Activated CD4-positive, CD25-positive, alpha-beta regulatory T cell treated with anti-CD3 and anti-CD28 coated beads, Interleukin-2, amount 50 U/mL, for 24 hours (primary cell): ENCODE measurements around the gene FGFR4.
A peak's percentile ranks its signal among the peaks of the same experiment; 100 is the strongest.

Experiments
- ATAC-seq, 2 donors: fragments of 150-1000 bp; cut with Tn5 transposase; one replicate each; pipeline ENCODE4 v1.10.0; 2021; ENCODE audit warnings: mild to moderate bottlenecking in 1 of 2, moderate library complexity in 1 of 2

Gene FGFR4

GRCh38 chr5:177103523-177104253 is 17.0 kb downstream of the FGFR4 start:
- no peak for ATAC-seq

GRCh38 chr5:177105691-177106476 is 19.2 kb downstream of the FGFR4 start:
- no peak for ATAC-seq

- no peak for ATAC-seq
Measured at GRCh38 chr5:177107159-177107558, 20.4 kb downstream of the FGFR4 start.

- no peak for ATAC-seq
Measured at GRCh38 chr5:177109810-177110209, 23.1 kb downstream of the FGFR4 start.

GRCh38 chr5:177111720-177112394 is 25.1 kb downstream of the FGFR4 start:
- ATAC-seq = peak; percentile 42 to 55

GRCh38 chr5:177112589-177113220 is 26.0 kb downstream of the FGFR4 start:
- no peak for ATAC-seq

GRCh38 chr5:177113566-177114424 is 27.1 kb downstream of the FGFR4 start:
- ATAC-seq = peak in 1 of 2 donors; percentile 56

- ATAC-seq = peak; percentile 94 to 97
Measured at GRCh38 chr5:177116631-177117373, 30.1 kb downstream of the FGFR4 start.

GRCh38 chr5:177117441-177118045 is 30.8 kb downstream of the FGFR4 start:
- ATAC-seq = no peak

- no peak for ATAC-seq
Measured at GRCh38 chr5:177122566-177122965, 35.9 kb downstream of the FGFR4 start.

GRCh38 chr5:177123789-177124485 is 37.2 kb downstream of the FGFR4 start:
- no peak for ATAC-seq

GRCh38 chr5:177124486-177124991 is 37.8 kb downstream of the FGFR4 start:
- ATAC-seq = peak in 1 of 2 donors; percentile 41

- no peak for ATAC-seq
Measured at GRCh38 chr5:177126771-177127170, 40.1 kb downstream of the FGFR4 start.

GRCh38 chr5:177128551-177128981 is 41.9 kb downstream of the FGFR4 start:
- no peak for ATAC-seq

- ATAC-seq = no peak
Measured at GRCh38 chr5:177130211-177131018, 43.7 kb downstream of the FGFR4 start.

GRCh38 chr5:177131019-177131320 is 44.3 kb downstream of the FGFR4 start:
- no peak for ATAC-seq

- ATAC-seq = no peak
Measured at GRCh38 chr5:177131352-177132135, 44.8 kb downstream of the FGFR4 start.
